ENCODE results near the gene CEP44.
"Not testable (repeated sequence)": the region's sequence is repeated elsewhere in the genome, so short reads cannot be mapped to it uniquely, and the experiment has no call there.

Gene CEP44

DNA sequence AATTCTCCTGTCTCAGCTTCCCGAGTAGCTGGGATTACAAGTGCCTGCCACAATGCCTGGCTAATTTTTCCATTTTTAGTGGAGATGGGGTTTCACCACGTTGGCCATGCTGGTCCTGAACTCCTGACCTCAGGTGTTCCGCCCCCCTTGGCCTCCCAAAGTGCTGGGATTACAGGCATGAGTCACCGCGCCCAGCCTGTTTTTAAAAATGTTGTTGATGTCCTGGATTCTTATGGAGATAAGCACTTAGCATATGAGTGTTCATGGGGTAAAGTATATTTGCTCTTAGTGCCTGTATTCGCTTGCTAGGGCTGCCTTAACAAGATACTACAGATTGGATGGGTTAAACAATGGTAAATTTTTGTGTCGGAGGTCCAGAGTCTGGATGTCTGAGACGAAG, 91.7 kb downstream of the CEP44 start:
- no peak for DNase-seq (ENCODE audit: extremely low read depth, low read depth)
- TF ChIP-seq, protein P1, sequence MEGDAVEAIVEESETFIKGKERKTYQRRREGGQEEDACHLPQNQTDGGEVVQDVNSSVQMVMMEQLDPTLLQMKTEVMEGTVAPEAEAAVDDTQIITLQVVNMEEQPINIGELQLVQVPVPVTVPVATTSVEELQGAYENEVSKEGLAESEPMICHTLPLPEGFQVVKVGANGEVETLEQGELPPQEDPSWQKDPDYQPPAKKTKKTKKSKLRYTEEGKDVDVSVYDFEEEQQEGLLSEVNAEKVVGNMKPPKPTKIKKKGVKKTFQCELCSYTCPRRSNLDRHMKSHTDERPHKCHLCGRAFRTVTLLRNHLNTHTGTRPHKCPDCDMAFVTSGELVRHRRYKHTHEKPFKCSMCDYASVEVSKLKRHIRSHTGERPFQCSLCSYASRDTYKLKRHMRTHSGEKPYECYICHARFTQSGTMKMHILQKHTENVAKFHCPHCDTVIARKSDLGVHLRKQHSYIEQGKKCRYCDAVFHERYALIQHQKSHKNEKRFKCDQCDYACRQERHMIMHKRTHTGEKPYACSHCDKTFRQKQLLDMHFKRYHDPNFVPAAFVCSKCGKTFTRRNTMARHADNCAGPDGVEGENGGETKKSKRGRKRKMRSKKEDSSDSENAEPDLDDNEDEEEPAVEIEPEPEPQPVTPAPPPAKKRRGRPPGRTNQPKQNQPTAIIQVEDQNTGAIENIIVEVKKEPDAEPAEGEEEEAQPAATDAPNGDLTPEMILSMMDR (IDR thresholded peaks at IDR 0.05; ENCODE audit: low read depth, low read length): no peak

DNA sequence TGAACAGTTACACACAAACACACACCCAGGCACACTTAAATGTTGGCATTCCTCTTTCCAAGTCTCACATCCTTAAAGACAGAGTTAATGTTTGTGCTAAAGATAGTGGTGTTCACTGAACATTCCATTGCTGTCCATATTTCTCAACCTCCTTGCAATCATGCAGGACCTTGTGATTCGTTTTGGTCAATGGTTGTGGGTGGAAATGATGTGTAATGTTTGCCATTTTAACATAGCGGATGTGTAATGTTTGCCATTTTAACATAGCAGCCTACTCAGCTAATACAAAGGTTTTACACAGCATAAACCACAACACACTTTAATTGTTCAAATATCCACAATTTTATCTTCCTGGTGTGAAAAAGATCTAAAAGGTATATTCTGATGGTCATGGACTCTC, 93.9 kb downstream of the CEP44 start:
- no peak for DNase-seq (ENCODE audit: extremely low read depth, low read depth)
- TF ChIP-seq, protein P1 (IDR thresholded peaks at IDR 0.05; ENCODE audit: low read depth, low read length): no peak

DNA sequence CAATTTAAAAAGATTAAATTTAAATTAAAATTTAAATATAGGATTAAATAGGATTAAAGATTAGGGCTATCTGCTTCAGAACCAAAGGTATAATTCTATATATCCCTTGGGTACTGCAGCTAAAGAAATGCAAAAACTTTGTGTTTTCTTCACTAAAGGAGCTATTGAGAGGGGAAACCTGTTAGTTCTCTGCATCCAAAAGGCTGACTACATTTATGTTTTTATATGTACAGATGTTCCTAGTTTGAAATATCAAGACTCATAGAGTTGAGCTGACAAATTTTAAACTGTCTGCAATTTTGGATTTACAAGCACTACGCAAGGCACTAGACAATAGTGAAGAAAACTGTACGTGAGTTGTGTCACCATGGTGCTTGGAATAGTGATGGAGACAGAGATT, 95.2 kb downstream of the CEP44 start:
- TF ChIP-seq, protein P1 (IDR thresholded peaks at IDR 0.05; ENCODE audit: low read depth, low read length): no peak
- DNase-seq (ENCODE audit: extremely low read depth, low read depth): no peak

DNA sequence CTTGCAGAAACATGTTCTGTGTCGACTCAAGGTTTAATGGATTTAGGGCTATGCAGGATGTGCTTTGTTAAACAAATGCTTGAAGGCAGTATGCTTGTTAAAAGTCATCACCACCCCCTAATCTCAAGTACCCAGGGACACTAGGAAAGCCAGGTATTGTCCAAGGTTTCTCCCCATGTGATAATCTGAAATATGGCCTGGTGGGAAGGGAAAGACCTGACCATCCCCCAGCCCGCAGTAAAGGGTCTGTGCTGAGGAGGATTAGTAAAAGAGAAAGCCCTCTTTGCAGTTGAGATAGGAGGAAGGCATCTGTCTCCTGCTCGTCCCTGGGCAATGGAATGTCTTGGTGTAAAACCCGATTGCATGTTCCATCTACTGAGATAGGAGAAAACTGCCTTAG, 96.5 kb downstream of the CEP44 start:
- DNase-seq (ENCODE audit: extremely low read depth, low read depth): not testable (repeated sequence)

DNA sequence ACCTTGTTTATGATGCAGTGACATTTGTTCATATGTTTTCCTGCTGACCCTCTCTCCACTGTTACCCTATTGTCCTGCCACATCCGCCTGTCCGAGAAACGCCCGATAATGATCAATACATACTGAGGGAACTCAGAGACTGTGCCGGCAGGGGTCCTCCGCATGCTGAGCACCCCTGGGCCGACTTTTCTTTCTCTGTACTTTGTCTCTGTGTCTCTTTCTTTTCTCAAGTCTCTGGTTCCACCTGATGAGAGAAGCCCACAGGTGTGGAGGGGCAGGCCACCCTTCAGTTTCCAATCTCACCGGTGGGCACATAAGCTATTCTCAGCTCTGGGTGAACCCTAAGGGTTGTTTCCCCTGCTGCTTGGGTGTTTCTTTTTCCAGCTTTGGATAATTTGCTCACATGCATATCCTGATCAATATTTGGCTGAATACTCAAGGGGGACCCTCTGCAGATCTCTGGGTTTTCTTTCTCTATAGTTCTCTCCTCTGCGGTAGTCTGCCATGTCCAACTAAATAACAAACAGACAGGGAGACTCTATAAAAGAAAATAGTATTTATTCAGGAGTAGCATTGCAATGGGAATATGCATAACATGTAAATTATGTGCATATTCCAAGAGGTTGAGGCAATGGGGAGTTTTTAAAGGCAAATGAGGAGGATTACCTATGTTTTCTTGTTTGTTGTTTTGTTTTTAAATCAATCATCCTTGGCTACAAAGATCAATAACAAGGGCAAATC, 97.2 kb downstream of the CEP44 start:
- DNase-seq (ENCODE audit: extremely low read depth, low read depth): no peak
- TF ChIP-seq, protein P1 (IDR thresholded peaks at IDR 0.05; ENCODE audit: low read depth, low read length): no peak

DNA sequence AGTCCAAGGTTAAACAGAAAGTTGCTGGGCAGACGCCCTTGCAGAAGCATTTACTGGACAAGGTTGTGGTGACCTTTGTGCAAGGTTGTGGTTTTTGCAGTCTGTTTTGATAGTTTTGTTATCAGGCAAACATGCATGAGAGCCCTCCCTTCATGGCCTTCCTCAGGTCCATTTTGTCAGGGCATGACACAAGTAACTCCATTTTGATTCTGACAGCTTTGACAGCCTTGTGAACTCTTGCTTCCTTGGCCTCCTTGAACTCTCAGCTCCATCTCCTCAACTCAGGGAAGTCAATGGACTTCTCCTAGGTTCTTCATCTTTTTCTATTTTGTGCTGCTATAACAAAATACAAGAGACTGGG, 97.7 kb downstream of the CEP44 start:
- no peak for DNase-seq (ENCODE audit: extremely low read depth, low read depth)
- TF ChIP-seq, protein P1 (IDR thresholded peaks at IDR 0.05; ENCODE audit: low read depth, low read length): no peak

Data from AG09319 (cell line).